ENCODE data around the gene ASB4.

DNA sequence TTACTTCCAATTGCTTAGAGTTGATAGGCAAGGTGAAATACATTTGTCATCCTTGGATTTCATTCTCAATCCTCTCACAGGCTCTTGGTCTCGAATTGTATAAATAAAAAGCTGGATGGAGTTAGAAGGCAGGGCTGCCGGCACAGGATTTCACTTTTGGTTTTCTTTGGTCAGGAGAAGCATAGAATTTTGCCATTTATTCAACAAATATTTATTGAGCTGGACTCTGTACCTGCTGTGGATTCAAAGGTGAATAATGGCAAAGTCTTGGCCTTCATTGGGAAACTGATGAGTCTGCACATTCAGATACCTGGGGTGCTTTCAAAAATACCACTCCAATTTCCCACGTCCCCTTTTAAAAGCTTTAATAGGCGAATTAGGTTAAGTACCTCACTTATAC, 60.9 kb downstream of the ASB4 start:
- TF ChIP-seq POLR2A (IDR thresholded peaks at IDR 0.05): no peak
- TF ChIP-seq, protein P1, sequence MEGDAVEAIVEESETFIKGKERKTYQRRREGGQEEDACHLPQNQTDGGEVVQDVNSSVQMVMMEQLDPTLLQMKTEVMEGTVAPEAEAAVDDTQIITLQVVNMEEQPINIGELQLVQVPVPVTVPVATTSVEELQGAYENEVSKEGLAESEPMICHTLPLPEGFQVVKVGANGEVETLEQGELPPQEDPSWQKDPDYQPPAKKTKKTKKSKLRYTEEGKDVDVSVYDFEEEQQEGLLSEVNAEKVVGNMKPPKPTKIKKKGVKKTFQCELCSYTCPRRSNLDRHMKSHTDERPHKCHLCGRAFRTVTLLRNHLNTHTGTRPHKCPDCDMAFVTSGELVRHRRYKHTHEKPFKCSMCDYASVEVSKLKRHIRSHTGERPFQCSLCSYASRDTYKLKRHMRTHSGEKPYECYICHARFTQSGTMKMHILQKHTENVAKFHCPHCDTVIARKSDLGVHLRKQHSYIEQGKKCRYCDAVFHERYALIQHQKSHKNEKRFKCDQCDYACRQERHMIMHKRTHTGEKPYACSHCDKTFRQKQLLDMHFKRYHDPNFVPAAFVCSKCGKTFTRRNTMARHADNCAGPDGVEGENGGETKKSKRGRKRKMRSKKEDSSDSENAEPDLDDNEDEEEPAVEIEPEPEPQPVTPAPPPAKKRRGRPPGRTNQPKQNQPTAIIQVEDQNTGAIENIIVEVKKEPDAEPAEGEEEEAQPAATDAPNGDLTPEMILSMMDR (IDR thresholded peaks at IDR 0.05 in 8 of 11, conservative IDR thresholded peaks at IDR 0.05 in 3 of 11): no peak
- no peak for TF ChIP-seq POLR2AphosphoS5 (IDR thresholded peaks at IDR 0.05)

Measured in spleen (tissue), 7 donors.